NCI-H510A (cell line): Measurements from ENCODE around the gene LRRC74B.
"Not testable (repeated sequence)": the region's sequence is repeated elsewhere in the genome, so short reads cannot be mapped to it uniquely, and the experiment has no call there.

Experiments
- DNase-seq: peaks from one replicate; lab custom pipeline; 2025; lab: John Stamatoyannopoulos, UW

LRRC74B gene, protein sequence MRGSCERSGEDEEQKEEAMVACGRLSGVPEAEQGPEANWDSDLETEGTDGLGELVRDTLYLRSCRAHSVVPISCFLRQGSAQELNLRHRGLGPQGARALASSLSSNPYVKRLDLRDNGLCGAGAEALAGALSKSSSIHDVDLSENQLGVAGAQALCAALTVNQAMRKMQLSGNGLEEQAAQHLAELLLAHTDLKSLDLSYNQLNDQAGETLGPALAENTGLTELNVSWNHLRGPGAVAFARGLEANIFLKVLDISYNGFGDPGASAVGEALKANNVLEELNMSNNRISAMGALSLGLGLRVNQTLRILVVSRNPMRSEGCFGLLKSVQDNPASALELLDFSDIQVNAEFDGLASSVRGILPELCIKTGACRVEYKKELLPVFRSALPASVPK

DNA sequence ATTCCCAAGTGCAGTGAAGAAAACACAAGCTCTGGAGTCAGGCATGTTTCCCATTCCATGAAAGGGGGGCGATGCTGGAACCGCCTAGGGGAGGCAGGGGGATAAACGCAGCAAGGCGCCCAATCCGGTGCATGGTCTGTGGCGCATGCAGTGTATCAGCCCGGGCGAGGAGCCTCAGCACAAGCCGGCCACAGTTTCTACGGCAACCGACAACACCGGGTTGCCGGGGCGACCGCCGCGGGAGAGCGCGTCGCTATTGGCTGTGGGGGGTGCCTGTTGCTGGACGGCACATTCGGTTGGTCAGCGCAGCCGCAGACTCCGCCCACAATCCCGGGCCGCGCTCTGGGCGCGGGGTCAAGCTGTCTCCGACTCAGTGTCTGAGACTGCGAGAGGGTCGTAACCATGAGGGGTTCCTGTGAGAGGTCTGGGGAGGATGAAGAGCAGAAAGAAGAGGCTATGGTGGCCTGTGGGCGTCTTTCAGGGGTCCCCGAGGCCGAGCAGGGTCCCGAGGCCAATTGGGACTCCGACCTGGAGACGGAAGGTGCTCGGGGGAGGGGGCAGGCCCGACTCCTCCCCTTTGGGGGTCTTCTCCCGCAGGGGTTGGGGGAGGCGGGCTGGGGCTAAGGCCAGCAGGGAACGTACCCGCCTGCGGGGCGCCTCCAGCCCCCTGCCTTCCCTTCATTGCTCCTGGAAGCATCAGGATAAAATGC lies at the start of gene LRRC74B:
TSS of gene LRRC74B (plus strand) at position 362 of the 710 bp plus-strand sequence. CDS start at position 403, 41 bp downstream.
- peak; percentile 87 for DNase-seq

DNA sequence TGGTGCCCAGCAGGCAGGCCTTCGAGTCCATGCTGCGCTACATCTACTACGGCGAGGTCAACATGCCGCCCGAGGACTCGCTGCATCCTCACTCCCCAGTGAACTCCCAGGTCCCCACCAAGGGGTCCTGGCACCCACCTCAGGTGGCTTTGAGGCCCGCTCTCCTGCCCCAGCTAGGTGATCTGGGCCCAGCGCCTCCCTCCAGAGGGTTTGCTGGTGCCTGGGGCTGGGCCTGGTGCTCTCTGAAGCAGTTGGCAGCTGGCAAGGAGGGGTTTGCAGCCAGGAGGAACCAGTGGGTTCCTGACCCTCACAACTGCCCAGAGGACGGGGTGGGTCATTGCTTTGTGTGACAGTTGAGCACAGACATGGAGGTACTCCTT lies 49.7 kb upstream of the LRRC74B start:
- DNase-seq, result no peak

DNA sequence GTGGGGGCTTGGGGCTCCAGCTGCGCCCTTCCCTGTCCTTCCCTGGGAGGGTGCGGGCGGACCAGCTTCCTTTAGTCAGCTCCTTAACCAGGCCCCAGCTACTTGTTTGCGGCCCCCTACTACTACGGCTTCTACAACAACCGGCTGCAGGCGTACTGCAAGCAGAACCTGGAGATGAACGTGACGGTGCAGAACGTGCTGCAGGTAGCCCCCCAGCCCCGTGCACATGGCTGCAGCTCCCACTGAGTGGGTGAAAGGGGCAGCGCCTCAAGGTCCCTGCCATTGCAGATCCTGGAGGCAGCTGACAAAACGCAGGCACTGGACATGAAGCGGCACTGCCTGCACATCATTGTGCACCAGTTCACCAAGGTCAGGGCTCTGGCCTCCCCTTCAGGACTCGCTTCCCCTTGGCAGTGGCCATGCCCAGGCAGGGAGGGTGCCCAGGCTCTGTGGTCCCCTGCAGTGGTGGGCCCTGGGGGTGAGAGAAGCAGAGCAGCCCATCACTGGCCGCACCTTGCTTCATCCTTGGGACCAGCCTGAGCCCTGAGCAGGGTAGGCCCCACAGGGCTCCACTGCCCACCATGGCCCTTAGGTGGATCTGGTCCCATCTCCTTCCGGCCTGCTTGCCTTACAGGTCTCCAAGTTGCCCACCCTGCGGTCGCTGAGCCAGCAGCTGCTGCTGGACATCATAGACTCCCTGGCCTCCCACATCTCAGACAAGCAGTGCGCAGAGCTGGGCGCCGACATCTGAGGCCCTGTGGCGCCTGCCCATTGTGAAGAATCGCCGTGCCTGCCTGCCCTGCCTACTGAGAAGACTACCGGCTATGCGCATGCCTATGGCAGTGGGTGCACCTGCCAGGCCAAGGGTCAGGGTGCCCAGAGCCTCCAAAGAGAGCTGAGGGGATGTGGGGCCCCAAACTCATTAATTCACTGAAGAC lies 48.9 kb upstream of the LRRC74B start:
- no peak for DNase-seq

DNA sequence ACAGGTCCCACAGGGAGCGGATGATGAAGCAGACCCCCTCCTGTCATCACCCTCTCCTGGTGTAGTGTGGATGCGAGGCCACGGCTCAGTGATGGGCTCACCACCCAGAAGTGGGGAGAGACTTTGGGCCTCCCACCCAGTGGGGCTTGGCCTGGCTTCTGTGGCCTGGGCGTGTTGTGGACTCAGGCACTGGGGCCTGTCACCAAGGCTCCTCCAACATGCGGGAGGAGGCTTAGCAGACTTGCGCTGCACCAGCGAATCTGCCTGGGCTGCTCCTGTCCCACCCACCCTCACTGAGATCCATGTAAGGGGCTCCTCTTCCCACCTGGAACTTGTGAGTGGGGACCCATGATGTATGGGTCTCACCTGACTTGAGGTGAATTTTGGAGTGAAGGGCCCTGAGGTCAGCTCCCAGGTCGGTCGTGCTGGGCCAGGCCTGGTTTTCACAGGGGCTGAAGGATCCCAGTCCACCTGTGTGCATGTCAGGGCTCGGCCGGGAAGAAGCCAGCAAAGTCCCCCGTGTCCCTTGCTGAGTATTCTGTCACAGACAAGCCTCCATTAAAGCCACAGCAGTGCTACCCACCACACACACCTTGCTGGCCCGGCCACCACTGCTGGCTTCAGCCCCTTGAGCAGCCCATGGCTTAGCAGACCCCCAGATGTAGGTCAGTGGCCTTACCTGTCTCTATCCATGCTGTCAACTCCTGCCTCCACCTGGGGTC lies 48.0 kb upstream of the LRRC74B start:
- DNase-seq, result no peak

DNA sequence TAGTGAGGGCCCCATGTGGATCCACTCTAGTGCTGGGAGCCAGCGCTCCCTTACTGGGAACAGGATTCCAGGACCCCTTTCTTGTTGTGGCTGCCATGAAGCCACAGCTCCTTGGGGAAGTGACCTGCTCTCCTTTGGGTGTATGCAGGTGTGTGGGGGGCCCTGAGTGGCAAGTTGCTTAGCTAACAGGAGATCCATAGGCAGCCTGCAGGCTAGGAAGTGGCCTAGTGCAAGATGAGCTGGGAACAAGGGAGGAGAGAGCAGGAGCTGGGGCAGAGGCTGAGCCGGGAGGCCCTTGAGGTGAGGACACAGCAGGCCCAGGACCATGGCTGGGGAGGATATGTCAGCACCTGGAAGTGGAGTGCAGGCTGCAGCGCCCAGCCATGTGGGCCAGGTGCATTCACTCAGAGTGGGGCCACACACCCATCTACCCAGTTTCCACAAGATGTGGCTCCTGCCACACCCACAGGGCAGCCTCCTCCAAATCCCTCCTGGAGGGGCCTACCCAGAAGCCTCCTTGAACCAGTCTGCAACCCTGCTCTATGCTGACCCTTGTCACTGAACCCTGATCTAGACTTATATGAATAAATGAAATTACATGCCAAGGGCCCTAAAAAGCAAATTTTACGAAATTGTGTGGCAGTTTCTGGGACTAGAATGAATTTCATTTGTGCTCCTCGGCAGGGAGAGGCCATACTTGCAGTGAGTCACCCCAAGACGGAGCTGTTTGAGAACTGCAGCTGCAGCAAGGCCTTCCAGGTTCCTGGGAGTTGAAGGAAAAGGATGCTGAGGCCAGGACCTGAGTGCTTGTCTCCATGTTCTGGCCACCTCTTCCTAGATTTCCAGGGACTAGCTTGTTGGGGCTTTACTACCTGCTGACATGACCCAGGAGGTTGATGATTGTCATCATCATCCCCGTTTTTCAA lies 47.1 kb upstream of the LRRC74B start:
- DNase-seq, result no peak

DNA sequence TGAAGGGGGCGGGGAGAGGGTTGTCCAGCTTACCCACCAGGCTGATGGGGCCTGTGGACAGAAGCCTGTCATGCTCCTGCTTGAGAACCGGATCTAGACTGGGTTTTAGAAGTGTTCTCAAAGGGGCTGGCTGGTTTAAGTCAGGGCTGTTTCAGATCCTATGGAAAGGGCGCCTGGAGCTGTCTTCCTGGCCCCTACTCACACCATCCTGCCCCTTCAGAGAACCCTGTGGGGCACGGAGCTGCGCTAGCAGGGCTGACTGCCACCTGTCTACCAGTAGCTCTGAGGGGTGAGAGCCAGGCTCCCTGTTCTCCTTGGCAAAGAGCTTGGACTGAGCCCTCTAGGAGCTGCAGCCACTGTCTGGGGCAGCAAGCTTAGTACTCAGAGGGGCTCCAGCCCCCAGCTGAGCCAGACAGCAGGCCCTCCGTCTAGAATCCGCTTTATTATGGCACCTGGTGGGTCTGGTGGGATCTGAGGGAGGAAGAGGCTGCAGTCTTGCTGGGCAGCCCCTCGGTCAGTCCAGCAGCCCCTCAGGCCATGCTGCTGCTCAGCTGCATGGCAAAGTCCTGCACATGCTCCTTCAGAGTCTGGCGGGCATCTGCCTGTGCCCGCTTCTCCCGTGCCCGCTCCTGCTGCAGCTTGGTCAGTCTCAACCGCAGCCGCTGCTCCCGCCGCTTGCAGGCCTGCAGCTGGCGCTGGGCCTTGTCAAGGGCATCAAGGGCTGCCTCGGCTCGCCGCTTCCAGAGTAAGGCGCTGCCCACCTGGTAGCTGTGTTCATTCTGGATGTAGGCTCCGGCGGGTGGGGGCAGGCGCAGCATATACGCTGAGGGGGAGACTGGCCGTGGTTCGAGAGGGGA lies 46.2 kb upstream of the LRRC74B start:
- DNase-seq, result no peak

DNA sequence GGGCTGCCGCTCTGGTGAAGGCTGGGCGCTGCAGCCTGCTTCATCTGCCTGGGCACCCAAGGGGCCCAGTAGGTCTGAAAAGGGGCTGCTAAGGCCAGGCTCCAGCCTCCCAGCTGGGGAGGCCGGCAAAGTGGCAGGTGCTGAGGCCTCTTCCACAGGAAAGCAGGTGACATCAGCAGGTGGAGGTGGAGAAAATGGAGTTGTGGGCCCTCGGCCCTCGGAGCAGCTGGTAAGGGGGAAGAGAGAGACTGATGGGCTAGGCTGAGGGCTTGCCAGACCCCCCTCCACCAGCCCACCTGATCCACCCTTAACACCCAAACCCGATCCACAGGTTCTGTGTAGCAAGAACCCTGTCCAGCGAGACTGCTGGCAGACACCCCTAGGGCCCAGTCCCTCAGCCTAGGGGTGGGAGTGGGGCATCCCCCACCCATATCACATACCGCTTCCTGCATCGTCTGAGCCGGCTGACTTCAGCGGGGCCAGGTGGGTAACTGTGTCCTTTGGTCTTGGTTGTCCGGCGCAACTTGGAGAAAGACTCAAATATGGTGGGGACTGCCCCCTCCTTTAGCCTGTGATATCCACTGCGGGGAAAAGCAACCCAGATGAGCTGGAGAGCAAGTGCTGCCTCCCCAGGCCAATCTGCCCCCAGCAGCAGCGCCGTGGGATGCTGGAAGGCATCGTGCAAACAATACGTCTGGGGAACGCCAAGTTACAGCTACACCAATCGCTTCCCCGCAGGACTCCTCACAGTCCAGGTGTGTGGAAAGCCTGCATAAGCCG lies 45.3 kb upstream of the LRRC74B start:
- no peak for DNase-seq

DNA sequence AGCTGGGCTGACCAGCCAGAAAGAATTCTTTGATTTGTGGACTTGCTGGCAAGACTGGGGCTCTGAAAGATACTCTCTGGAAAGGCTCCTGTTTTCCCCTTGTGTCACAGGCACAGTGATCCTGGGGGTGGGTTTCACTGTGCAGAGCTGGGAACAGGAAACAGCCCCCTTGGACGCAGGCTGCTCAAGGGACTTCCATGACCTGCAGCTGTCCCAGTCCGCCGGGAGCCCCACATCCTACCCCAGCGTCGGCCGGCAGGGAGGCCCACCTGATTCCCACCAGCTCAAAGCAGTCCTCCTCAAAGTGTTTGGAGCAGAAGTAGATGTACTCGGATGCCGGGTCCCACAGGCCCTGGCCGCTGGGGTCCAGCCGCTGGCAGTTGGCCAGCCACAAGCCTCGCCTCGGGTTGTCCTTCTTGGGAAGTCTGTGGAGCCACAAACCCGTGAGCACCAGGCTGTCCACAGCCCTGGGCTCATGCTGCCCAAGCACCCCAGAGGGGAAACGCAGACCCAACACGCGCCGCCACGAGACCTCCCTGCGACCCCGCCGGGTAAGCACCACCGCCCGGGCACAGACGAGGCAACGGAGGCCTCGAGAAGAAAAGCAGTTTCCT lies 44.7 kb upstream of the LRRC74B start:
- no peak for DNase-seq

DNA sequence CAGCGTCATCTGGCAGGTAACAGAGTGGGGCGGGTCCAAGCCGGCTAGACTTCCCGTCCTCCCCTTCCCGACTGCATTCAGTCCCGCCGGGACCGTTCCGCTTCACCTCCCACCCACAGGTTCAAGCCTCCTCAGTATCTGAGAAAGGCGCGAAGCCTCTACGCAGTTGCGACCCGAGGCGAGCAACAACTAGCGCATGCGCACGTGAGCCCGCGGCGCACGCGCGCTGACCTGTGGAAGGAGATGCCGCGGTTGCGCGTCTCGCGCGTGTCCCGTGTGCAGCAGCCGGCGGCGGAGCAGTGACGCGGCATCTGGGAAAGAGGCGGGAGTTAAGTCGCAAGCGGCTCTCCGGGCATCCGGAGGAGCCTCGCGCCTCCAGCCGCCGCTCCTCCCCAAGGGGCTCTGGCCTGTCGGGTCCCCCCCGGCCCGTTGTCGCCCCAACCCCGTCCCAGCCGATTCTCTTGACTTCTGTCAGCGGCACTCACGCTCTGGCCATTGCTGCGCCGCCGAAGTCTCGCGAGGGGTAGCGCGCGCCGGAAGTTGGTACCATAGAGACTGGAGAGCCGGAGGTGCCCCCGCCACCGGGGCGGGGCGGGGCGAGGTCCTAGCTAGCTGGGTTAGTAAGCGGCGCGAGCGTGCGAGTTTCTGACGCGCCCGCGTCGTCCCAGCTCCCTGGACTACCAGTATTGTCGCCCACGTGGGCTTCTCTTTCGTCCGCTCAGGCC lies 44.0 kb upstream of the LRRC74B start, which contains the start of gene THAP7:
TSS of gene THAP7 (minus strand) at position 518 of the 725 bp plus-strand sequence. CDS start at position 311, 207 bp downstream.
- peak; percentile 70 for DNase-seq

DNA sequence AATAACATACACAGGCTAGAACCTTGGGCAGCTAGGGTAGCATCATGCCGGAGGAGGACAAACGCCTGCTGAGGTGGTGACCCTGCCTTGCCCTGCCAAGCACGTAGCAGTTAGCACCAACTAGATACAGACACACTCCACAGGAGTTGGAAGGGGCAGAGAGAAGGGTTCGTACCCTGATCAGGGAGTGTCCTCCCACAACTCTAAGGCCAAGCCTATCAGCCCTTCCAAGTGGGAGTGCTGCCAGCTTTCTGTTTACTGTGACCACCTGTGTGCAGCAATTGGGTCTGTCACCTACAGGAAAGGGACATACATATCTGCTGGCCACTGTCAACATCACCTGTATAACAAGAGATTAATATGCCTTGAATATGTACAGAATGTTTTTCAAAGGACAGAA lies 42.0 kb upstream of the LRRC74B start:
- no peak for DNase-seq

DNA sequence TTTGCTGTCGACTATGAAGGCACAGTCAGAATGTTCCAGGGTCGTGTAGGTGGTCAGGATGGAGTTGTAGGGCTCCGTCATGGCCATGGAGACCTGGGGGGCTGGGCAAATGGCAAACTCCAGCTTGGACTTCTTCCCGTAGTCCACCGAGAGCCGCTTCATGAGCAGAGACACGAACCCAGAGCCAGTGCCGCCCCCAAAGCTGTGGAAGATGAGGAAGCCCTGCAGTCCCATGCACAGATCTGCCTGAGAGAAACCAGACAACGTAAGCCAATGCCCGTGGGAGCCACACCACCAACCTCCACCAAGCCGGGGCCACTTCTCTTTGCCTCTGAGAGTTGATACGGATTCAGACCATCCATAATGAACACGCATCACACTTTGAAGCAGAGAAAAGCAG lies 36.5 kb upstream of the LRRC74B start:
- DNase-seq, result not testable (repeated sequence)

DNA sequence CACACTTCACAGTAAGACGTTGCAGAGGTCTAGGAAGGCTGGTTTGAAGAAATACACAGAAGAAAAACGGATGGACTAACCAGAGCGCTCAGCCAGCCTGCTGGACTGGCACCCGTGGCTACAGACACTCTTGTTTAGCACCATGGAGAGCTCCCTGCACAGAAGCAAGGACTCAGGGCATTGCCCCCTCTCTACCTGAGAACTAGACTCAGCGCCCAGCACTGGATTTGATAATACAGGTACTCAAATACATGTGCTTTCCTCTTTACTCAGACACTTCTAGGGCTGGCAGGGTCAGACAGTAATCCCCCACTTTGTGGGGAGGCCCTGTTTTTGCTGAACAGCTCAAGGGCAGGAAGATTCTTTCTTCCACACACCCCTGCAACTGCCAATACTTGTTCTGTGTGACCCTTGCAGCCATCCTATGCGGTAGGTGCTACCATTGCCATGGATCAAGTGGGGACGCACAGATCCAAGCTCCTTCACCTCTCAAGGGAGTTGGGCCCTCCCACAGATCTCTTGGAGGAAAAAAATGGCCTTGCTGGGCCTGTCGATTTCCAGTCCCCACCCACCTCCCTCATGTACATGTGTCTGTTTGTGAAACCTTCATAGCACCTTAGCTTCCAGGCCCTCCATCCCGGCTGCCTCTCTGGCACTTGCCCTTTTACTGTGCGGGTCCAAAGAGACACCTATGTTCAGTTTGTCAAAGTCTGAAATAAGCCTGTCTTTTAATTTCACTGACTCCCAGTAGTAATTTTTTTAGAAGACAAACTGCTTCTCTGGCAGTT lies 35.9 kb upstream of the LRRC74B start:
- DNase-seq, result no peak

DNA sequence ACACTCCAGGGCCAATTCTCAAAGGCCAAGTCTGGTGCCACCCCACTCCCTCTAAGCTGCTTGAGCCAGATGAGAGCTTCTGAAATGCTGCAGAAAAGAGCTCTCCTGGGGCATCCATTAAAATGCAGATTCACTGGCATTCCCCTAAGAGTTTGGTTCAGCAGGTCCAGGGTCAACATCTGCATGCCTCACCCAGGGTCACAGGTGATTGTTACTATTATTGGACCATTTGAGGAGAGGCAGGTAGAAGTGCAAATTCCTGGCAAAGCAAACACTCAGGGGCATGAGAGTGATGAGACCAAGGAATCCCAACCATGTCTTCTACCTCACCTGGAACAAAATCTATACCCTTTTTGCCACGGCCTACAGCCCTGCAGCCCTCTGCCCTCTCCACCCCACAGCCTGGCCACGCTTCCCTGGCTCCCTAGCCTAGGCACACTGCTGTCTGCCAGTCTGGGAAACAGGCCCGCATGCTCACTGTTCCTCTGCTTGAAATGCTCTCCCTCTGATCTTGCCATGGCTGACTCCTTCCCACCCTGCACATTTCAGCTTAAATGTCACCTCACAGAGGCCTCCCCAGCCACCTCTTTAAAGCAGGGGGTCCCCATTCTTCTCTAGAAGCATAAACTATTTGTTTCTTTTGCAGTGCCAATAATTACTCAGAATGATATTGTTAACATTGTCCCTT lies 35.2 kb upstream of the LRRC74B start:
- no peak for DNase-seq

DNA sequence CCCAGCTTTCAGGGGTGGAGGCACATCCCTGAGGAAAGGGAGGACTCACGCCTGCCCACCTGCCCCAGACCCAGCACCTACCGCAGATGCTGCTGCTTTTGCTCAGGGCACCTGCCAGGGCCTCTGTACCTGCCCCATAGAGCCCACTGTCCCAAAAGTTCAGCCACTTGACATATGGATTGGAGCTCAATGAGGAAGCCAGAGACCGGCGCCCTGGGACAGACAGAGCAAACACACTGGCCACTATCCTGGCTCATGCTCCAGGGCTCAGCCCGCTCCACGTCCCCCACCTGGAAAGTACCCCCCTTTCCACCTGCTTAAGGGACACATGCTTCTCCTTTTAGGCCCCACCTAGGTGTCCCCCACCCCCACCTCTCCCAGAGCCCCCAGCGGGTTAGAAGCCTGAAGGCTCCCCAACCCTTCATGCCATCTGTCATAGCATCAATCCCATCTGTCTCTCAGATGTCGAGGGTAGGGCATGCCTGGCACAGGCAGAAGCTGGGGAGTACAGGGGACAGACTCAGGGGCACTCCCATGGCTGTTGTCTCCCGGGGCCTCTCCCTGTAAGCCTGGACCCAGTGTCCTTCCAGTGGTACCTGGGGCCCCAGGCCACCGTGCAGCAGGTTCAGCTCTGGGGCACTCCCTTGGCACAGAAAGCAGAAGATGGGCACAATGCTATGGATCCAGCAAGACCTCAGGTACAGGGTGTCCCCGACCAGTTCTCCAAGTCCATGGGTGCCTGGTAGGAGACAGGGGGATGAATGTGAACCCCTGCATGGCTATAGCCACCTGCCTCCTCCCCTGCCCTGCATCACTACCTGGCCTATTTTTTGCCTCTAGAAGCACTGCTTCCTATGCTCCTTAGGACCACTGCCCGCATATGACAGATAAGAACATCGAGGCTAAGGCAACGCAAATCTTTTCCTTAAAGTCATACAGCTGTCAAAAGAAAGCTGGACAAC lies 33.0 kb upstream of the LRRC74B start:
- no peak for DNase-seq

DNA sequence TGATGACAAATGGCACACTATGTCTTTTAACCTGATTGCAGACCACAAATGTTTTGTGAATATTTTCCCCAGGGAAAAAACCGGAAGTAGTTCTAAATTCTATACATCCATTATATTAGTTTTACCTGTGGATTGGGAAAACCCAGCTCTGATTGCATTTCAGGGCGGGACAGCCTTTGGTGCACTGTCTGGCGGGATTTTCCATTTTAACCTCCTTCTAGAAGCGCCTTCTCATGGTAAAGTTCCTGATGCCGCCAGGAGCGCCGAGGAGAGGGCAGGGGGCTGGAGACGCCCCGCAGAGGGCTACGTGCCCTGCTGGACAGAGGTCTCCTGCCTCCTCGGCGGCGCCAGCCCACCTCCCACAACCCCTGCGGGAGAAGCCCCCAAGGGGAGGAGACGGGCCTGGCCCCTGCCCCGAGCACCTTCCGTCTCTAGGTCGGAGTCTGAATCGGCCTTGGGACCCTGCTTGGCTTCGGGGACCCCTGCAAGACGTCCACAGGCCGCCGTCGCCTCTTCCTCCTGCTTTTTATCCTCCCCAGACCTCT lies 32.0 kb upstream of the LRRC74B start:
- no peak for DNase-seq
